ENCODE results near the gene QRICH2. TPM values are rescaled to one million over a fixed set of nuclear protein-coding genes. Genes with fewer than 3 reads are reported as not detected.

The QRICH2 gene
- total RNA-seq, 1 donor from 2014 or later: 11.7 TPM

DNA sequence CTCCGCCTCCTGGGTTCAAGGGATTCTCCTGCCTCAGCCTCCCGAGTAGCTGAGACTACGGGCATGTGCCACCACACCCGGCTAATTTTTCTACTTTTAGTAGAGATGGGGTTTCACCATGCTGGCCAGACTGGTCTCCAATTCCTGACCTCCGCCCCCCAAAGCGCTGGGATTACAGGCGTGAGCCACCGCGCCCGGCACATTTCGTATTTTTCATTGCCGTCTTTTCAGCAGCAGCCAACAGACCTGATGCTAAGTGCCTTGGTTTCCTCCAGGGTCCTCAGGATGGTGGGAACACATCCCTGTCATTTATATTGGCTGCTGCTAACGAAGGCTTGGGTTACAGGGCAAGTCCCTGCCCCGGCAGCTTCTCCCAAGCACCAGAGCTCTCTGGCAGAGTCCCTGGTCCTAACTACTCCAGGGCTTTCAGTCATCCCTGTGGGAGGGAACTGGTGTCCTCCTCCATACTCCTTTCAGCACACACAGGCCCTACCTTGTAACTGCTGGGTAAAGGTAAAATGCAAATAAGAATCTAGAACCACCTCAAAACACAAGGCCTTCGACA, 66.3 kb downstream of the QRICH2 start:
- peaks cover 13% of the 10 kb centered on the region for H3K27me3 Mint-ChIP-seq
- peak overlapping the region; percentile 88 for H3K4me3 Mint-ChIP-seq
- peaks cover 46% of the 10 kb centered on the region for H3K4me1 Mint-ChIP-seq (ENCODE audit: unreplicated experiment)
- TF ChIP-seq, protein P1, sequence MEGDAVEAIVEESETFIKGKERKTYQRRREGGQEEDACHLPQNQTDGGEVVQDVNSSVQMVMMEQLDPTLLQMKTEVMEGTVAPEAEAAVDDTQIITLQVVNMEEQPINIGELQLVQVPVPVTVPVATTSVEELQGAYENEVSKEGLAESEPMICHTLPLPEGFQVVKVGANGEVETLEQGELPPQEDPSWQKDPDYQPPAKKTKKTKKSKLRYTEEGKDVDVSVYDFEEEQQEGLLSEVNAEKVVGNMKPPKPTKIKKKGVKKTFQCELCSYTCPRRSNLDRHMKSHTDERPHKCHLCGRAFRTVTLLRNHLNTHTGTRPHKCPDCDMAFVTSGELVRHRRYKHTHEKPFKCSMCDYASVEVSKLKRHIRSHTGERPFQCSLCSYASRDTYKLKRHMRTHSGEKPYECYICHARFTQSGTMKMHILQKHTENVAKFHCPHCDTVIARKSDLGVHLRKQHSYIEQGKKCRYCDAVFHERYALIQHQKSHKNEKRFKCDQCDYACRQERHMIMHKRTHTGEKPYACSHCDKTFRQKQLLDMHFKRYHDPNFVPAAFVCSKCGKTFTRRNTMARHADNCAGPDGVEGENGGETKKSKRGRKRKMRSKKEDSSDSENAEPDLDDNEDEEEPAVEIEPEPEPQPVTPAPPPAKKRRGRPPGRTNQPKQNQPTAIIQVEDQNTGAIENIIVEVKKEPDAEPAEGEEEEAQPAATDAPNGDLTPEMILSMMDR (conservative IDR thresholded peaks at IDR 0.05): no peak
- H3K27ac Mint-ChIP-seq: peak overlapping the region; percentile 76
- H3K9me3 Mint-ChIP-seq: no peaks in the 10 kb centered on the region
- no peaks in the 10 kb centered on the region for H3K36me3 Mint-ChIP-seq
- DNase-seq (ENCODE audit: extremely low spot score, unreplicated experiment): peak; percentile 55

DNA sequence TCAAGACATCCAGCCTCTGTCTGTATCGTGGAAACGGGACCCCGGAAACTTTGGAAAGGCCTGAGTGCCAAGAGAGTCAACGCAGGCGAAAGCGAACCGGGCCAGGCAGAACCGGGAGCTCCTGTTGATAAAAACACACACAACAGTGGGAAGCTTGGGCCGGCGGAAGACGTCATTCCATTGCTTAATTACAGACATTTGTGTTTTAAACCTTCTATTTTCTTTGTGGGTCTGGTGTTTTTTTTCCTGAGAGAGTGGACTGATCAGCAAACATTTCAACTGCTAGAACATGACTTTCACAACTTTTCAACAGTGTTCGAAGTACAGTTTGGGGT, 66.9 kb downstream of the QRICH2 start:
- no peaks in the 10 kb centered on the region for H3K36me3 Mint-ChIP-seq
- DNase-seq (ENCODE audit: extremely low spot score, unreplicated experiment): no peak
- H3K4me3 Mint-ChIP-seq: peak overlapping the region; percentile 88
- no peaks in the 10 kb centered on the region for H3K9me3 Mint-ChIP-seq
- H3K4me1 Mint-ChIP-seq (ENCODE audit: unreplicated experiment): peaks cover 40% of the 10 kb centered on the region
- peak overlapping the region; percentile 76 for H3K27ac Mint-ChIP-seq
- peaks cover 13% of the 10 kb centered on the region for H3K27me3 Mint-ChIP-seq
- TF ChIP-seq, protein P1 (conservative IDR thresholded peaks at IDR 0.05): no peak

DNA sequence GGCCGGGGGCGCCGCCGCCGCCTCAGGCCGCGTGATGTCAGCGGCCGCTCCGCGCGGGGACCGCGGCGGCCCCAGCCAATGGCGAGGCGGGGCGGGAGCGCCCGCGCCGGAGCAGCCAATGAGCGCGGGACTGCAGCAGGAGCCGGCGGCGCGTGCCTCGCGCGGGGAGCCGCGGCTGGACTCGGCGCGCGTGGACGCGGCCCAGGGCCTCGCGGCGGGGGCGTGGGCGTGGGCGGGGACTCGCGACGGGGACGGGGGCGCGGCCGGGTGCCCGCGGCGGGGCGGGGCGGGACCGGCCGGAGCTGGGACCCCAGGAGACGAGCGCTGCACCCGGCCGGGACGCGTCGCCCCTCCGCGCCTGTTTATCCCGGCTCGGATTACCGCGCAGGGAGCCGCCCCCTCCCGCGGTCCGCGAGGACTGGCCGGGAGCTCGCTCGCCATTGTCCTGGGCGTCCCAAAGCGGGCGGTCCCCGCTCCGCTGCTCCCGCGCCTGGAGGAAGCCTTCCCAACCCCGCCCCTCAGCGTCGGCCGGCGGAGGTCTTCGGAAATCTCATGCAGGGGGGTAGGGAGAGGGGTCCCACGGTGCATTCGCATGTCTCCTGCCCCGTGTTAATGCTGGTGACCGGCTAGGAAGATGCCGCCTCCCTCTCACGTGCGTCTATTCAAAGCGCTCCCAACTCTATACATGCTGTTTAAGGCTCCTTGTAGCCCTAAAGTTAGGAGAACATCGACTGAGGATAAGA, 67.4 kb downstream of the QRICH2 start, which contains the start of gene RNF157:
Gene RNF157, minus strand, starts transcription at position 33 of the 743 bp plus-strand sequence. CDS start 253 bp downstream, outside the sequence.
- Mint-ChIP-seq H3K36me3 (no peaks in the 10 kb centered on the region), H3K4me3 (peak within 1 kb of the TSS; percentile 88), H3K9me3 (no peaks in the 10 kb centered on the region), H3K27me3 (peaks cover 13% of the 10 kb centered on the region), H3K4me1 (ENCODE audit: unreplicated experiment) (peaks cover 36% of the 10 kb centered on the region), H3K27ac (peak within 1 kb of the TSS; percentile 76)
- peak; percentile 77 for DNase-seq (ENCODE audit: extremely low spot score, unreplicated experiment)
- TF ChIP-seq, protein P1 (conservative IDR thresholded peaks at IDR 0.05): no peak

DNA sequence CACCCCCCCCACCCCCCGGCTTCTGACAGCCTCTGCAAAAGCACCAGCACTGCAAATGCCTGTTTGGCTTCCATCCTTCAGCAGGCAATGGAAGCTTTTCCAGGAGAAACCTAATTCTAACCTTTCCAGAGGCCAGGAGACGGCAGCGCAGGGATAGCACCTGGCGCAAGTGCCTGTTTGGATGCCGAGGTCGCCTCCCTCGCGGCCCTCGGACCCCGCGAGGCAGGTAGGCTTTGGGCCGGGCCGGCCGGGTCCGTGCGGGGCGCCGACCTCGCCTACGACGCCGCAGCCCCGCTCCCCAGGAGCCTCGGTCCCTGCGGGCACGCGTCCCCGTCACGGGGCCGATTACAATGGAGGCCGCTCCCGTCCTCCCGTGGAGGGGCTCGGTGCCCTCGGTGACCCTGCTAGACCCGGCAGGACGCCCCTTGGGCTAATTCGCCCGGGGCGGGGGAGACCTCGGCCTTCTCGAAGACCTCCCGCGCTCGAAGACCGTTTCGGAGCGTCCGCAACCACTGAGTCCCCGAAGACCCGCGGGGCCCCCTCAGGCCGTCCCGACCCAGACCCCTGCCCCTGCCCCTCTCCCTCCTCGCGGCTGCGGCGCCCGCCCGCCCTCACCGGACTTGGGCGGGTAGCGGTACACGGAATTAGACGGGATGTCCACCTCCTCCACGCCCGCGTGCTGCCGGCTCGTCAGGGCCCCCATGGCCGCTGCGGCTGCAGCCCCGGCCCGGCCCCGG, 68.4 kb downstream of the QRICH2 start:
- peak overlapping the region; percentile 69 for H3K27ac Mint-ChIP-seq
- H3K9me3 Mint-ChIP-seq: no peaks in the 10 kb centered on the region
- peaks cover 13% of the 10 kb centered on the region for H3K27me3 Mint-ChIP-seq
- no peaks in the 10 kb centered on the region for H3K36me3 Mint-ChIP-seq
- peak; percentile 70 for DNase-seq (ENCODE audit: extremely low spot score, unreplicated experiment)
- peak overlapping the region; percentile 83 for H3K4me3 Mint-ChIP-seq
- TF ChIP-seq, protein P1 (conservative IDR thresholded peaks at IDR 0.05): no peak
- H3K4me1 Mint-ChIP-seq (ENCODE audit: unreplicated experiment): peaks cover 36% of the 10 kb centered on the region

DNA sequence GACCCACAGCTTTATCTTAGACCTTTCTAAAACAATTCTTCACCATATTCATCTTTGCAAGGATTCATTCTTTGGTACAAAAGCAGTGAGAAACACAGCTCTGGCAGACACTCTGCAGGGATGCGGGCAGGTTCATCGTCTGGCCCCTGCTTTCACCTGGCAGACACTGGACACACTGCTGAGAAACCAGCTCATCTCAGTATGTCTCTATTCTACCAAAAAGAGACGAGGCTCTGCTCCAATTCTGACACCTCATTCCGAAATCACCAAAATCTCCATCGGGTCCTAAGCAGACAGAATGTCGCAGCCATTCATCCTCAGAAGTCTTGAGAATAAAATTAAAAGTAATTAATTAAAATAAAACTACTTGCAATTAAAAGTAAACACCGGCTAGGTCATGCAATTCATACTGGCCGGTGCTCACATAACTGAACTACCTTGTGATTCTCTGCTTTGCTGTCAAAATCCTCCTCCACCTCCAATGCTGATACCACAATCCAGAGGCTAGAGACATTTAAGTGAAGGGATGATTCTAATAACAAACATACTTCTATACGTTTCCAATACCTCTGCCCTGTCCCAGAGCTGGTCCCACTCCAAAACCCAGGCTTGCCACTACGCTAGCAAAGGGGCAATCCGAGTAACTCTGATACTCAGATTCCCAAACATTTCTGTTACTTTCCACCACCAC, 69.1 kb downstream of the QRICH2 start:
- Mint-ChIP-seq H3K9me3 (no peaks in the 10 kb centered on the region), H3K27ac (peak overlapping the region; percentile 69), H3K27me3 (peaks cover 13% of the 10 kb centered on the region), H3K4me1 (ENCODE audit: unreplicated experiment) (peaks cover 32% of the 10 kb centered on the region), H3K4me3 (peak overlapping the region; percentile 83), H3K36me3 (no peaks in the 10 kb centered on the region)
- TF ChIP-seq, protein P1 (conservative IDR thresholded peaks at IDR 0.05): no peak
- DNase-seq (ENCODE audit: extremely low spot score, unreplicated experiment): no peak
